Gastroesophageal sphincter (tissue), 3 donors: ENCODE measurements around the gene SLC25A53.

Source experiments
- POLR2A ChIP-seq, 2 donors: fragments of 450-650 bp; IDR thresholded peaks; one replicate each; pipeline ENCODE4 v1.6.1; 2017; ENCODE audit warnings: antibody characterized with exemption in 2 of 2, mild to moderate bottlenecking in 2 of 2, moderate library complexity in 1 of 2
- TF ChIP-seq, protein P1 (sequence below), 4 experiments: fragments of 200-600 bp in 2 of 4; fragments of 450-650 bp in 2 of 4; sonication (generic) in 1 of 4; IDR thresholded peaks; one replicate each; pipeline ENCODE4 v1.5.1; 2017 to 2019; ENCODE audit warnings: antibody characterized with exemption in 4 of 4, mild to moderate bottlenecking in 2 of 4, moderate library complexity in 2 of 4

DNA sequence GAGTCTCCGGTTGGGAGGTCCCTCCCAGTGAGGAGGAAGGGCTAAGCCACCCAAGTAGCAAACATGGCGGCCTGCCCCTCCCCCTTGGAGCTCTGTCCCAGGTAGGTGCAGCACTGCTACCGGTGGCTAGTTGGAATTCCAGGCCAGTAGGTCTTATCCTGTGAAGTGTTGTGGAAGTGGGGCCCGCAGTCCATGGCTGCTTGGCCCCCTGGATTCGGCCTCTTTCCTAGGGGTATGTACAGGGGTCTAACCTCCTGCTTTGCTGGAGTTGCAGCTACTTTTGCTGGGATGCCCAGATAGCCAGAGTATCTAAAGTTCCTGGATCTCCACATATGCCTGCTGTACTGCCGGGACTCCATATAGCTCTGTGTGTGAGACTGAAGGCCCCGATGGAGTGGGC is 70.9 kb downstream of the SLC25A53 start:
- TF ChIP-seq POLR2A (IDR thresholded peaks at IDR 0.05): no peak
- TF ChIP-seq, protein P1, sequence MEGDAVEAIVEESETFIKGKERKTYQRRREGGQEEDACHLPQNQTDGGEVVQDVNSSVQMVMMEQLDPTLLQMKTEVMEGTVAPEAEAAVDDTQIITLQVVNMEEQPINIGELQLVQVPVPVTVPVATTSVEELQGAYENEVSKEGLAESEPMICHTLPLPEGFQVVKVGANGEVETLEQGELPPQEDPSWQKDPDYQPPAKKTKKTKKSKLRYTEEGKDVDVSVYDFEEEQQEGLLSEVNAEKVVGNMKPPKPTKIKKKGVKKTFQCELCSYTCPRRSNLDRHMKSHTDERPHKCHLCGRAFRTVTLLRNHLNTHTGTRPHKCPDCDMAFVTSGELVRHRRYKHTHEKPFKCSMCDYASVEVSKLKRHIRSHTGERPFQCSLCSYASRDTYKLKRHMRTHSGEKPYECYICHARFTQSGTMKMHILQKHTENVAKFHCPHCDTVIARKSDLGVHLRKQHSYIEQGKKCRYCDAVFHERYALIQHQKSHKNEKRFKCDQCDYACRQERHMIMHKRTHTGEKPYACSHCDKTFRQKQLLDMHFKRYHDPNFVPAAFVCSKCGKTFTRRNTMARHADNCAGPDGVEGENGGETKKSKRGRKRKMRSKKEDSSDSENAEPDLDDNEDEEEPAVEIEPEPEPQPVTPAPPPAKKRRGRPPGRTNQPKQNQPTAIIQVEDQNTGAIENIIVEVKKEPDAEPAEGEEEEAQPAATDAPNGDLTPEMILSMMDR (IDR thresholded peaks at IDR 0.05): no peak
